Suprapubic skin (tissue), 4 donors: ENCODE results near the gene GALNT2. TPM values are rescaled to one million over a fixed set of nuclear protein-coding genes. Genes with fewer than 3 reads are reported as not detected.

Source experiments
- DNase-seq, 2 donors: peaks; one replicate each; pipeline ENCODE4 v3.0.0-alpha.2; 2019; ENCODE audit warnings: low spot score in 2 of 2
- H3K27ac ChIP-seq: fragments of 200-600 bp; sonication (generic); one replicate; pipeline ENCODE4 v1.5.1; 2019
- H3K27me3 ChIP-seq: fragments of 200-600 bp; sonication (generic); one replicate; pipeline ENCODE4 v1.5.1; 2019
- H3K36me3 ChIP-seq: fragments of 200-600 bp; sonication (generic); one replicate; pipeline ENCODE4 v1.5.1; 2019
- H3K4me1 ChIP-seq: fragments of 200-600 bp; sonication (generic); one replicate; pipeline ENCODE4 v1.5.1; 2019
- H3K4me3 ChIP-seq: fragments of 200-600 bp; sonication (generic); one replicate; pipeline ENCODE4 v1.5.1; 2019; ENCODE audit warnings: mild to moderate bottlenecking
- H3K9me3 ChIP-seq: fragments of 200-600 bp; sonication (generic); one replicate; pipeline ENCODE4 v1.5.1; 2019
- EP300 ChIP-seq: sonication (generic); formaldehyde crosslinking; IDR thresholded peaks from one replicate; pipeline ENCODE4 v1.6.1; 2017; ENCODE audit warnings: antibody characterized with exemption
- POLR2A ChIP-seq, 2 donors: fragments of 450-650 bp; IDR thresholded peaks; one replicate each; pipeline ENCODE4 v1.6.1; 2017; ENCODE audit warnings: antibody characterized with exemption in 2 of 2, mild to moderate bottlenecking in 2 of 2, moderate library complexity in 2 of 2
- POLR2AphosphoS5 ChIP-seq, 3 donors: sonication (generic); formaldehyde crosslinking; IDR thresholded peaks; one replicate each; pipeline ENCODE4 v1.6.1; 2017; ENCODE audit warnings: antibody characterized with exemption in 3 of 3
- WGBS: methylation state at CpG from one replicate; pipeline ENCODE4 v1.1.5; 2018; 5-methylcytosine and 5-hydroxymethylcytosine counted together
- total RNA-seq, 4 donors: library from RNA; depleted of rRNA; stranded (reverse); fragments of >200 nt; gene quantifications; one replicate each; pipeline ENCODE4 v1.1.0, GENCODE V29; 2016
- TF ChIP-seq, protein P1 (sequence below), 2 donors: fragments of 200-600 bp in 1 of 2; fragments of 450-650 bp in 1 of 2; sonication (generic) in 1 of 2; IDR thresholded peaks; one replicate each; pipeline ENCODE4 v1.5.1; 2016 to 2019; ENCODE audit warnings: antibody characterized with exemption in 2 of 2, mild to moderate bottlenecking in 1 of 2, moderate library complexity in 1 of 2

The GALNT2 gene
- total RNA-seq, 4 donors from 2014 or later: 24.1 to 40.2 (median 36.4) TPM

- Histone ChIP-seq H3K4me3 (no peak overlapping the region), H3K27ac (no peak overlapping the region), H3K27me3 (no peaks in the 10 kb centered on the region), H3K36me3 (no peaks in the 10 kb centered on the region), H3K4me1 (peaks cover 29% of the 10 kb centered on the region), H3K9me3 (no peaks in the 10 kb centered on the region)
- TF ChIP-seq POLR2A (IDR thresholded peaks at IDR 0.05) (no peak), POLR2AphosphoS5 (IDR thresholded peaks at IDR 0.05) (no peak), EP300 (no peak)
- TF ChIP-seq, protein P1, sequence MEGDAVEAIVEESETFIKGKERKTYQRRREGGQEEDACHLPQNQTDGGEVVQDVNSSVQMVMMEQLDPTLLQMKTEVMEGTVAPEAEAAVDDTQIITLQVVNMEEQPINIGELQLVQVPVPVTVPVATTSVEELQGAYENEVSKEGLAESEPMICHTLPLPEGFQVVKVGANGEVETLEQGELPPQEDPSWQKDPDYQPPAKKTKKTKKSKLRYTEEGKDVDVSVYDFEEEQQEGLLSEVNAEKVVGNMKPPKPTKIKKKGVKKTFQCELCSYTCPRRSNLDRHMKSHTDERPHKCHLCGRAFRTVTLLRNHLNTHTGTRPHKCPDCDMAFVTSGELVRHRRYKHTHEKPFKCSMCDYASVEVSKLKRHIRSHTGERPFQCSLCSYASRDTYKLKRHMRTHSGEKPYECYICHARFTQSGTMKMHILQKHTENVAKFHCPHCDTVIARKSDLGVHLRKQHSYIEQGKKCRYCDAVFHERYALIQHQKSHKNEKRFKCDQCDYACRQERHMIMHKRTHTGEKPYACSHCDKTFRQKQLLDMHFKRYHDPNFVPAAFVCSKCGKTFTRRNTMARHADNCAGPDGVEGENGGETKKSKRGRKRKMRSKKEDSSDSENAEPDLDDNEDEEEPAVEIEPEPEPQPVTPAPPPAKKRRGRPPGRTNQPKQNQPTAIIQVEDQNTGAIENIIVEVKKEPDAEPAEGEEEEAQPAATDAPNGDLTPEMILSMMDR (IDR thresholded peaks at IDR 0.05): no peak
- no peak for DNase-seq
- WGBS: 71% methylated on average over 15 of the region's 15 CpGs
Measured at GRCh38 chr1:230147253-230148125, 80.5 kb downstream of the GALNT2 start.

GRCh38 chr1:230148126-230148652 is 81.2 kb downstream of the GALNT2 start:
- Histone ChIP-seq H3K27ac (no peak overlapping the region), H3K9me3 (no peaks in the 10 kb centered on the region), H3K4me1 (peaks cover 22% of the 10 kb centered on the region), H3K36me3 (no peaks in the 10 kb centered on the region), H3K27me3 (no peaks in the 10 kb centered on the region), H3K4me3 (no peak overlapping the region)
- no peak for DNase-seq
- 83% methylated on average over 15 of the region's 15 CpGs for WGBS
- TF ChIP-seq EP300 (no peak), POLR2A (IDR thresholded peaks at IDR 0.05) (no peak), POLR2AphosphoS5 (IDR thresholded peaks at IDR 0.05) (no peak)
- TF ChIP-seq, protein P1 (IDR thresholded peaks at IDR 0.05): no peak

DNA sequence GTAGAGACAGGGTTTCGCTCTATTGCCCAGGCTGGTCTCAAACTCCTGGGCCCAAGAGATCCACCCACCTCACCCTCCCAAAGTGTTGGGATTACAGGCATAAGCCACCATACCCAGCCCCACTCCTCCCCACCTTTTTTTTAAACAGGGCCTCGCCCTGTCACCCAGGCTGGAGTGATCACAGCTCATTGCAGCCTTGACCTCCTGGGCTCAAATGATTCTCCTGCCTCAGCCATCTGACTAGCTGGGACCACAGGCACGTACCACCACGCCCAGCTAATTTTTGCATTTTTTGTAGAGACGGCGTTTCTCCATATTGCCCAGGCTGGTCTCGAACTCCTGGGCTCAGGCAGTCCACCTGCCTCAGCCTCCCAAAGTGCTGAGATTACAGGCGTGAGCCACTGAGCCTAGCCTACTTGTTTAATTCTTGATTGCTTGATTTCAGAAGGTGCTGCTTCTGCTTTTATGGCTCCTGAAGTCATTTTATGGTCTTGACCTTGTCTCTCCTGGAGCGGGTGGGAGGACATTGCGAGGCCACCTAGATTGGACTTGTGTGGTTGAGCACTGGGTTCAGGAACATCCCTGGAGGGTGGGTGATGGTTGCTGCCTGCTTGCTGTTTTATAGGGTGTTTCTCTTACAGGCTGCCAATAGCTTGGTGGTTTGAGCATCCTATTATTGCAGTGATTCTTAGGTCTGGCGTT is 81.9 kb downstream of the GALNT2 start:
- peaks cover 21% of the 10 kb centered on the region for H3K4me1 ChIP-seq

GRCh38 chr1:230149751-230150584 is 82.9 kb downstream of the GALNT2 start:
- DNase-seq: no peak
- Histone ChIP-seq H3K27ac (no peak overlapping the region), H3K36me3 (no peaks in the 10 kb centered on the region), H3K4me1 (peaks cover 14% of the 10 kb centered on the region), H3K4me3 (no peak overlapping the region), H3K9me3 (no peaks in the 10 kb centered on the region), H3K27me3 (no peaks in the 10 kb centered on the region)
- TF ChIP-seq EP300 (no peak), POLR2AphosphoS5 (IDR thresholded peaks at IDR 0.05) (no peak), POLR2A (IDR thresholded peaks at IDR 0.05) (no peak)
- TF ChIP-seq, protein P1 (IDR thresholded peaks at IDR 0.05): no peak
- 76% methylated on average over 15 of the region's 15 CpGs for WGBS

More for the DNA sequence above, 81.9 kb downstream of the GALNT2 start:
- Histone ChIP-seq H3K27me3 (no peaks in the 10 kb centered on the region), H3K4me3 (no peak overlapping the region), H3K27ac (no peak overlapping the region), H3K36me3 (no peaks in the 10 kb centered on the region), H3K9me3 (no peaks in the 10 kb centered on the region)
- TF ChIP-seq, protein P1 (IDR thresholded peaks at IDR 0.05): no peak
- TF ChIP-seq POLR2A (IDR thresholded peaks at IDR 0.05) (no peak), EP300 (no peak), POLR2AphosphoS5 (IDR thresholded peaks at IDR 0.05) (no peak)
- DNase-seq: no peak
- 85% methylated on average over 11 of the region's 11 CpGs for WGBS
